Measurements from ENCODE around the gene BMAL2. TPM values are rescaled to one million over a fixed set of nuclear protein-coding genes. Genes with fewer than 3 reads are reported as not detected.

Gene BMAL2
- total RNA-seq, 1 experiment from 2014 or later, result 23.1 TPM

DNA sequence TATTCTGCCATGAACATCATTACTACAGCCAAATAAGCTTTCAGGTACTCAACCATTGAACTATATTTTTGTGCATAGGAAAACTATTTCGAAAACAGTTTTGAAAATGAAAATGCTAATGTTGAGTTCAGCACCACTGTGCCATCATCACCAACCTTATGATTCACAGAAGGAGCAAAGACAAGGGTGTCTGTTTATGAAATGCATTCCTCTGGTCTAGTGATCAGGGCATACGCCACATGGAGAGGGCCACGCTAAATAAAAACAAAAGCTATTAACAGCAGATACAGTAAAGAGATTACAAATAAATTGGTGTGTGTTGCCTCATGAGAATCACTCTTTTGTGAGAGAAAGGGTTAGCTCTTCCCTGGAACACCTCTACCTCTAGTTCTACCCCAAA is 43.2 kb upstream of the BMAL2 start:
- H3K9ac ChIP-seq (ENCODE audit: extremely low read depth, insufficient read length, low read length), result no peak overlapping the region
- no peaks in the 10 kb centered on the region for H3K27me3 Mint-ChIP-seq (ENCODE audit: low read depth)
- no peak overlapping the region for H2AK5ac ChIP-seq (ENCODE audit: insufficient read length, low read length)
- H3K79me1 ChIP-seq (ENCODE audit: insufficient read depth, low read depth, low read length, poor library complexity, severe bottlenecking), result no peaks in the 10 kb centered on the region
- H2BK120ac ChIP-seq (ENCODE audit: low read depth, low read length, poor library complexity, severe bottlenecking), result no peak overlapping the region
- H3K4me1 ChIP-seq (ENCODE audit: insufficient read depth, low read length), result peaks cover 5% of the 10 kb centered on the region; the same call in 1 of the 2 replicates
- no peaks in the 10 kb centered on the region for H3K9me3 Mint-ChIP-seq
- no peaks in the 10 kb centered on the region; the same call in 1 of the 2 replicates for H3K79me2 ChIP-seq (ENCODE audit: insufficient read depth, low read length)
- no peak overlapping the region for H4K5ac ChIP-seq (ENCODE audit: insufficient read length, low read depth, low read length)
- no peak overlapping the region for H2BK5ac ChIP-seq (ENCODE audit: insufficient read length, low read length)
- no peak overlapping the region for H3K18ac ChIP-seq (ENCODE audit: insufficient read length, low read depth, low read length)
- WGBS (ENCODE audit: extremely low coverage, insufficient read length, low lambda C conversion rate), result no CpG with 5 or more reads among the region's 3 CpGs
- no peak overlapping the region for H3K4me3 Mint-ChIP-seq
- no peaks in the 10 kb centered on the region for H3K9me3 ChIP-seq (ENCODE audit: control insufficient read depth, low read depth, low read length)
- H3T11ph ChIP-seq (ENCODE audit: low read length), result no peak overlapping the region
- H2BK20ac ChIP-seq (ENCODE audit: low read depth, low read length, poor library complexity, severe bottlenecking), result no peak overlapping the region
- no peaks in the 10 kb centered on the region for H3K27me3 ChIP-seq (ENCODE audit: insufficient read depth, low read length)
- peak overlapping the region in 1 of 3 experiments; percentile 58; a peak in 1 of 7 replicates for H3K27ac Mint-ChIP-seq
- H3K56ac ChIP-seq (ENCODE audit: insufficient read length, low read depth, low read length), result no peak overlapping the region
- no peaks in the 10 kb centered on the region for H4K20me1 ChIP-seq (ENCODE audit: control insufficient read depth, insufficient read depth, insufficient read length)
- no peak overlapping the region for H4K8ac ChIP-seq (replicated peaks; ENCODE audit: insufficient read length, low read depth, low read length)
- no peak overlapping the region for H2BK15ac ChIP-seq (ENCODE audit: low read depth, low read length)
- no peaks in the 10 kb centered on the region for H3K23me2 ChIP-seq (ENCODE audit: insufficient read length, low read depth, low read length, poor library complexity, severe bottlenecking)
- DNase-seq, result no peak
- no peak overlapping the region for H3K4ac ChIP-seq (ENCODE audit: low read depth, low read length)
- TF ChIP-seq CTCF (conservative IDR thresholded peaks at IDR 0.05), result no peak
- H3K4me2 ChIP-seq (ENCODE audit: insufficient read depth, insufficient read length, low read length), result no peak overlapping the region
- H3K36me3 Mint-ChIP-seq (ENCODE audit: insufficient read depth in 1 of 3, low read depth in 3 of 3), result no peaks in the 10 kb centered on the region
- H3K4me1 Mint-ChIP-seq, result peaks cover 46 to 53% of the 10 kb centered on the region in 2 experiments
- H3K23ac ChIP-seq (ENCODE audit: insufficient read length, low read depth, low read length), result no peak overlapping the region
- H3K14ac ChIP-seq (ENCODE audit: insufficient read depth, low read length), result no peak overlapping the region
- H4K91ac ChIP-seq (ENCODE audit: insufficient read length, low read depth, low read length), result no peak overlapping the region
- no peak overlapping the region for H2BK12ac ChIP-seq (ENCODE audit: insufficient read length, low read depth, low read length)
- no peak overlapping the region for H3K27ac ChIP-seq (ENCODE audit: insufficient read length, low read depth, low read length)
- no peak overlapping the region for H2AFZ ChIP-seq (ENCODE audit: low read length)
